HCT116 (cell line): ENCODE results near the gene TK2.

ENCODE experiments used
- CTCF ChIP-seq, 3 experiments: fragments of 200-600 bp in 1 of 3; sonication (generic) in 1 of 3; IDR thresholded peaks in 2 of 3; conservative IDR thresholded peaks in 1 of 3; 2 replicates each; pipeline ENCODE4 v1.5.1; 2012 to 2017; ENCODE audit warnings: low read depth in 2 of 3, low read length in 2 of 3, antibody characterized with exemption in 1 of 3, borderline replicate concordance in 1 of 3, control low read depth in 1 of 3, mild to moderate bottlenecking in 1 of 3, mixed read lengths in 1 of 3, mixed run types in 1 of 3, moderate library complexity in 1 of 3; ENCODE audit not compliant: insufficient read depth in 1 of 3
- EZH2 ChIP-seq: fragments of 200-600 bp; sonication (generic); IDR thresholded peaks from 2 replicates; pipeline ENCODE4 v1.6.1; 2017; ENCODE audit warnings: antibody characterized with exemption, mixed run types
- MAX ChIP-seq: IDR thresholded peaks from 2 replicates; pipeline ENCODE4 v1.6.1; 2012
- POLR2A ChIP-seq: IDR thresholded peaks from 2 replicates; pipeline ENCODE4 v1.7.0; 2011; ENCODE audit warnings: borderline replicate concordance; ENCODE audit not compliant: insufficient read depth, insufficient read length; ENCODE audit errors: extremely low read depth
- RAD21 ChIP-seq: IDR thresholded peaks from 2 replicates; pipeline ENCODE4 v1.6.1; 2012; ENCODE audit warnings: low read depth, mild to moderate bottlenecking
- SP1 ChIP-seq: IDR thresholded peaks from 2 replicates; pipeline ENCODE4 v1.6.1; 2012; ENCODE audit warnings: low read depth
- YY1 ChIP-seq: IDR thresholded peaks from 2 replicates; pipeline ENCODE4 v1.6.1; 2011; ENCODE audit warnings: low read length, low read depth, moderate library complexity, mild to moderate bottlenecking; ENCODE audit not compliant: insufficient replicate concordance; ENCODE audit errors: extremely low read depth
- ZFX ChIP-seq: fragments of 450-650 bp; IDR thresholded peaks from 2 replicates; pipeline ENCODE4 v1.6.1; 2017

GRCh38 chr16:66551348-66551759, 1.4 kb upstream of the TK2 start:
- TF ChIP-seq CTCF (IDR thresholded peaks at IDR 0.05 in 2 of 3, conservative IDR thresholded peaks at IDR 0.05 in 1 of 3; ENCODE audit: borderline replicate concordance in 1 of 3, insufficient read depth in 1 of 3, low read depth in 2 of 3, low read length in 2 of 3) (peak in 2 of 3 experiments; percentile 55 to 65; a peak in 4 of 6 replicates), YY1 (no peak), MAX (no peak), POLR2A (no peak), RAD21 (no peak), EZH2 (no peak), SP1 (no peak), ZFX (no peak)
